ENCODE measurements around the gene CSNK2A2.

CSNK2A2 gene

GRCh38 chr16:58110571-58111301, 87.2 kb downstream of the CSNK2A2 start:
- no peak overlapping the region for H3K4me3 ChIP-seq (ENCODE audit: low read depth, low read length)
- no peak for TF ChIP-seq CTCF (IDR thresholded peaks at IDR 0.05; ENCODE audit: low read depth, low read length)

GRCh38 chr16:58109881-58110280, 88.0 kb downstream of the CSNK2A2 start:
- no peak overlapping the region for H3K4me3 ChIP-seq (ENCODE audit: low read depth, low read length)
- no peak for TF ChIP-seq CTCF (IDR thresholded peaks at IDR 0.05; ENCODE audit: low read depth, low read length)

- no peak for TF ChIP-seq CTCF (IDR thresholded peaks at IDR 0.05; ENCODE audit: low read depth, low read length)
- no peak overlapping the region for H3K4me3 ChIP-seq (ENCODE audit: low read depth, low read length)
These were observed 88.6 kb downstream of the CSNK2A2 start for GRCh38 chr16:58109330-58109729.
